Suprapubic skin (tissue), 4 donors: Measurements from ENCODE around the gene KLHL29.

Source experiments
- POLR2A ChIP-seq, 2 donors: fragments of 450-650 bp; IDR thresholded peaks; one replicate each; pipeline ENCODE4 v1.6.1; 2017; ENCODE audit warnings: antibody characterized with exemption in 2 of 2, mild to moderate bottlenecking in 2 of 2, moderate library complexity in 2 of 2
- POLR2AphosphoS5 ChIP-seq, 3 donors: sonication (generic); formaldehyde crosslinking; IDR thresholded peaks; one replicate each; pipeline ENCODE4 v1.6.1; 2017; ENCODE audit warnings: antibody characterized with exemption in 3 of 3

- TF ChIP-seq POLR2AphosphoS5 (IDR thresholded peaks at IDR 0.05) (no peak), POLR2A (IDR thresholded peaks at IDR 0.05) (no peak)
Measured at GRCh38 chr2:23595601-23596251, 210.7 kb downstream of the KLHL29 start.
